RCC 7860 (cell line): ENCODE measurements around the gene BDP1.
A peak's percentile ranks its signal among the peaks of the same experiment; 100 is the strongest.
"Not testable (repeated sequence)": the region's sequence is repeated elsewhere in the genome, so short reads cannot be mapped to it uniquely, and the experiment has no call there.

ENCODE experiments used
- DNase-seq: peaks from one replicate; pipeline ENCODE4 v3.0.0-alpha.2; 2015; ENCODE audit warnings: low spot score
- FAIRE-seq: peaks from 2 replicates; lab custom pipeline; 2012; peaks lifted over from hg19 to GRCh38; lab: Jason Lieb, UNC

BDP1 gene

DNA sequence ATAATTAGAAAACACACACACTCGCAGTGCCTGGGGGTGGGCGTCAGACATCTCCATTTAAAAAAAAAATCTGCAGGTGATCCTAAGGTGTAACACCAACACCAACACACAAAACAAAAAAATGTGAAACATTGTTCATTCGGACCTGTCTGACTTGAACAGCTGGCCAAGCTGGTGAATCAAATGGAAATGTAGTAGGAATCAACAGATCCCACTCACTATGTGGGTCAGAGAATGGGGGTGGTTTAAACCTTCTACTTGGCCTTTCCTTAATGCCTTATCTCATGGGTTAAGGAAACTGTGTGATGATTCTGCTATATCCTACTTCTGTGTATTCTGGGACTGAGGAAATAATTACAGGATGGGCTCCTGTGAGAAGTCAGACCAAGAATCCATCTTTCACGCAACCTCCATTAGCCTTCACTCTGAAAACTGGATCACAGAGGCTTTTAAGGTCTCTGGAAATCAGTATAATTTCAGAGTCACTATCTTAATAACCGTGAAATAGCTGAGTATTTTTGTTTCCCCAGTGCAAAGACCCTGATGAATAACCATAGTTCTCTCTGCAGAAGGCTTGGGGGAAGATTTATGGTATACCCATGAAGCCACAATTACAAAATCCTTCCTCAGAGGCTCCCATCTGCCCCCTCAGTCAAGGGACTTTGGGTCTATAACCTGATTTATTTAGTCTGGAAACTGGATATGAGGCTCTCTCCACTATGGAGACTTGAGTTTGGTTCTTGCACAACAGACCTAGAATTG lies 114.5 kb downstream of the BDP1 start:
- FAIRE-seq (no peak), DNase-seq (no peak)

DNA sequence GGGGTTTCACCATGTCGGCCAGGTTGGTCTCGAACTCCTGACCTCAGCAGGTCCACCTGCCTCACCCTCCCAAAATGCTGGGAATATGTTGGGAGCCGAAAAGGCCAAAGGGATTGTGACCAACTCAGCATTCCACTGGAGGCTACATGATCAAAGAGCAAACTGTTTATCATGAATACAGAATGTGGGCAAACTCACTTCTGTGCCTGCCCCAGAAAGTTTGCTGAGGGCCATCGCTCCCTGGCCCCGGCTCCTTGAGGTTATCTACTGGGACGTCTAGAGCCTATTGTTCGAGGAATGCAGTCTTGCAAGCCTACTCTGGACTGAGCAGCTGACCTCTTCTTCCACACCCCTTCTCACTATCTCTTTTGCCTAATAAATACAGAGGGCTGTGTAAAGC lies 116.4 kb downstream of the BDP1 start:
- FAIRE-seq, DNase-seq: not testable (repeated sequence)

DNA sequence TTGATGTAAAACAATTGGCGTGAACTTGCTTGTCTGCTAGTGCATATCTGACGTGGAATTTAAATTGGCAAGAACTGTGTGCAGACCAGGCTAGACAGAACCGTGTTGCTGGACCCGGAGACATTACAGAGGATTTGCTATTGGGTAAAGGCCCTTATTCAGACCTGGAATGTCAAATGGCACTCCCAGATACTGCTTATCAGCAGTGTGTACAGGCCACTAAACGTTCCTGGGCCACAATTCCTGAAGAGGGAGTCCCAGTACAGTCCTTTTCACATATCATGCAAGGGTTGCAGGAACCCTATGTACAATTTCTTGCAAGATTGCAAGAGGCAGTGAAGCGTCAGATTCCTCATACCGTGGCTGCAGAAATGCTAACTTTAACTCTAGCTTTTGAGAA lies 118.1 kb downstream of the BDP1 start:
- DNase-seq (no peak), FAIRE-seq (no peak)

DNA sequence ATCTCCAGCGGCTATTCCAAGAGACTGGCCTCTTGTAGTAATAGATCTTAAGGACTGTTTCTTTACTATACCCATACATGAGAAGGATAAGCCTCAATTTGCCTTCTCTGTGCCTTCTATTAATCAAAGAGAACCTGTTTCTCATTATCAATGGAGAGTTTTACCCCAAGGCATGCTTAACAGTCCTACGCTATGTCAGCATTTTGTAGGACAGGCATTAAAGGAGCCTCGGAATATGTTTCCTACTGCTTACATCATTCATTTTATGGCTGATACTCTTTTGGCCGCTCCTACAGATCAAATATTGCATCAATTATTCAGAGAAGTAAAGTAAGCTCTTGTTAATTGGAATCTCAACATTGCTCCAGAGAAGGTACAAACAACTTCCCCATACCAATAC lies 120.1 kb downstream of the BDP1 start:
- not testable (repeated sequence) for FAIRE-seq, DNase-seq

DNA sequence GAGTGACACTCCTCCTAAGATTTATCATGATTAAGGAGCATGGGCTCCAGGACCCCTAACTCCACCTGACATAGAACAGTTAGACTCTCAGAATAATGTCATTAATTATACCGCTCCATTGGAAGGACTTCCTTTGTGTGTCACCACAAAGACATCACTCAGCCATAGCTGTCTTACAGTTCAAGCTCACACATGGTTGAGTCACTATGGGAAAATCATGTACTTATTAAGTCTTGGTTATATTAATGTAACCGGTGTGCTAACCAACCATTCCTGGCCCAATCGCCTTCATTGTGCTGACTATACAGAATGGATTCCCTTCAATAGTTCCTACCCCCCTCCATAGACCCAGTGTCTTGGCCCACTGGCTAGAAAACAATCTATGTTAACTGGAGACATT lies 120.8 kb downstream of the BDP1 start:
- FAIRE-seq (no peak), DNase-seq (peak; percentile 16)

DNA sequence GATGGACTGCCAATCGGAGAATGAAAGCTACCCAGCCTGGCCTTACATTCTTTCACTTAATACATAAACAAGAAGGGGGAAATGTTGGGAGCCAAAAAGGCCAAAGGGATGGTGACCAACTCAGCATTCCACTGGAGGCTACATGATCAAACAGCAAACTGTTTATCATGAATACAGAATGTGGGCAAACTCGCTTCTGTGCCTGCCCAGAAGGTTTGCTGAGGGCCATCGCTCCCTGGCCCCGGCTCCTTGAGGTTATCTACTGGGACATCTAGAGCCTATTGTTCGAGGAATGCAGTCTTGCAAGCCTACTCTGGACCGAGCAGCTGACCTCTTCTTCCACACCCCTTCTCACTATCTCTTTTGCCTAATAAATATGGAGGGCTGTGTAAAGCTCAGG lies 122.4 kb downstream of the BDP1 start:
- not testable (repeated sequence) for FAIRE-seq, DNase-seq

DNA sequence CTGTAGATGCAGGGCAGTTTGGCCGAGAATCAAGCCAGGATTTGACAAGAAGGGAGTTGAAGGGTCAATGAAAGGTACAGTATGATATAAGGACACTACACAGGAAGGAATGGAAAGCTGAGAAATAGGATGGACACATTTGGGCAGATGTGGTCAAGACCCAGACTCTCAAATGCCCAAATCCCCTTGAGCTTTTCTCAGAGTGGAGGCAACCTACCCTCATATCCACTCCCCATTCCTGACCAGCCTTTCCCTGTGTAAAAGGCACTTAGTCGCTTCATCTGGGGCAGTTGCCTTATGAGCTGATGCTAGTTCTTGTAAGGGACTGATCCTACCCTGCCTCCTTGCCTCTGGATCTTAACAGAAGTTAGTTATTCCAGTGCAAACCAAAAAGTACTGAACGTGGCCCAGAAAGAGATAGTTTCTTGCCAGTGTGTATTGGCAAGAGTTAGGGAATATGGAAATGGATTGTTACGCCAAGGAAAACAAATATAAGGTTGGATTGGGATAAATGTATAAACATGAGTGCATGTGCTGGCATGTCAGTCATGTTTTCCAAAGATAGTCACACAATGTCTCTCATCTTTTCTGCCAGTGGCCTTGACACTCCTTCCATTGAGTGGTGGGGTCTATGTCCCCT lies 127.6 kb downstream of the BDP1 start:
- no peak for DNase-seq
- no peak for FAIRE-seq

DNA sequence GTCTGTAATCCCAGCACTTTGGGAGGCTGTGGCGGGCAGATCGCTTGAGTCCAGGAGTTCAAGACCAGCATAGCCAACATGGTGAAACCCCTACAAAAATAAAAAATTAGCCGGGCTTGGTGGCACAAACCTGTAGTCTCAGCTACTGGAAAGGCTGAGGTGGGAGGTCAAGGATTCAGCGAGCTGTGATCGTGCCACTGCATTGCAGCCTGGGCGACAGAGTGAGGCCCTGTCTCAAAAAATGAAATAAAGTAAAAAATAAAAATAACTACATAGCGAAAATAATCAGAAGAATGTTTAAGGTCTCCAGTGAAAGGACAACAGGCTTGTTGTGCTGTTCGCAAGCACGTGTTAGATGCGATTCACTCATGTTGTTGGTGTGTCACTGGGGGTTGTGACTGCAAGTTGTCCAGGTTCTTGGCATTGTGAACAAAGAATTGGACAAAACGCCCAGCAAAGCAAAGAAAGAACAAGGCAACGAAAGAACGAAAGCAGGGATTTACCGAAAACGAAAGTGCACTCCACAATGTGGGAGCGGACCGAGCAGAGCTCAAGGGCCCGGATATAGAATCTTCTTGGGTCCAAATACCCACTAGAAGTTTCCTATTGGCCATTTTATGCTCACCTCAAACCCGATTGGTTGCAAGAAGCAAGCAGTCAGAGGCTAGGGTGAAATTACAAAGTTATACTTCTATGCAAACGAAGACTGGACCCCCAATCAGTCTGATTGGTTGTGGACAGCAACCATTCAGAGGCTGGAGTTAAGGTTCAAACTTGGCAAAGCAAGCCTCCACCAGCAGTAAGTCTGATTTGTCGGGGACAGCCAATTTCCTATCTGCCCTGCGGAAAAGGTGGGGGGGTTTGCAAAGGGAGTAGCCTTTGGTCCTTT lies 130.8 kb downstream of the BDP1 start:
- DNase-seq (no peak), FAIRE-seq (no peak)

DNA sequence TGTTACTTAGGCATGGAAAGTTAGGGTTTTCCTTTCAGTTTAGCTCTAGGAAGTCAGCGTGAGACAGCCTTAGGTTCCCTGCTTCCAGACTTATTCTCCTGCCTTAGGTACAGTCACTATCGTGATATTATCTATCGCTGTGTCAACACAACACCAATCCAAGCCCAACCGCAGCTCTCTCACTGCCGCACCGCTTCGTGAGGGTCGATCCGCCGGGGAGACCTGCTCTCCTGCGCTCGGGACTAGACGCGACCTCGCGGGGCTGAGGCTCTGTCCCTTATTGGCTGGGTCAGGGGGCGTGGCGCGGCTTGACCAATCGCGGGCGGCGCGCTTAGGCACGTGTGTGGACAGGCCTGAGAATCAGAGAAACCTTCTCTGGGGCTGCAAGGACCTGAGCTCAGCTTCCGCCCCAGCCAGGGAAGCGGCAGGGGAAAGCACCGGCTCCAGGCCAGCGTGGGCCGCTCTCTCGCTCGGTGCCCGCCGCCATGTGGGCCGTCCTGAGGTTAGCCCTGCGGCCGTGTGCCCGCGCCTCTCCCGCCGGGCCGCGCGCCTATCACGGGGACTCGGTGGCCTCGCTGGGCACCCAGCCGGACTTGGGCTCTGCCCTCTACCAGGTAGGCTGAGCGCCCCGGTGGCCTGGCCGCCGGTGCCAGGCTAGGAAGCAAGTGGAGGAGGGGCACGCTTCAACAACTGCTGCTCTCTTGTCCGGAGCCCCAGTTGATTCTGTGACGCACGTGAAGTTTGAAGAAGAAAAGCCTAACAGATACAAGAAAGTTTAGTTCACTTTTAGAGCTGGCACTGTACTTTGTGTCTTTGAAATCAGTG lies 131.7 kb downstream of the BDP1 start, which contains the start of gene MCCC2:
Gene MCCC2, plus strand, starts transcription at position 400 of the 825 bp plus-strand sequence. Its CDS starts 86 bp downstream, at position 486.
- FAIRE-seq (no peak), DNase-seq (peak; percentile 79)

DNA sequence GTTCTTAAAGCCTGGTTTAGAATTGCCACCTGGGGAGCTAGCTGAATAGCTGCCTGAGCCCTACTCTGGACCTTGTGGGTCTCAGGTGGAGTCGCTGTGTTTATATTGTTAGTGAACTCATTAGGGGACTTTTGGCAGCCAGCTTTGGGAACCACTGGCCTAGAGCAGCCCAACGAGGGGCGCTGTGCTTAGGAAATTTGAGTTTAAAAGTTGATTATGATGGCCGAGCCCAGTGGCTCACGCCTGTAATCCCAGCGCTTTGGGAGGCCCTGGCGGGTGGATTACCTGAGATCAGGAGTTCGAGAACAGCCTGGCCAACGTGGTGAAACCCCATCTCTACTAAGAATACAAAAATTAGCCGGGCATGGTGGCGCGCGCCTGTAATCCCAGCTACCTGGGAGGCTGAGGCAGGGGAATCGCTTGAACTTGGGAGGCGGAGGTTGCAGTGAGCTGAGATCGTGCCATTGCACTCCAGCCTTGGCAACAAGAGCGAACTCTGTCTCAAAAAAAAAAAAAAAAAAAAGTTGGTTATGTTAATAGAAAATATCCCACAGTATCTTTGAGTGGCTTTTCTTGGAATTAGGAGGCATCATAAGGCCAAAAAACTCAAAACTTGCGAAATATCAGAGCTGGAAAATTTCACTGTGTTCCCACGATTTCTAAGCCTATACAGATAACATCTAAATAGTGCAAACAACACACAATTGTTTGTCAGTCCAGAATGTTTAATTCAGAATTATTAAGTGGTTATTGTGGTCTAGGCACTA lies 132.5 kb downstream of the BDP1 start:
- no peak for FAIRE-seq

DNA sequence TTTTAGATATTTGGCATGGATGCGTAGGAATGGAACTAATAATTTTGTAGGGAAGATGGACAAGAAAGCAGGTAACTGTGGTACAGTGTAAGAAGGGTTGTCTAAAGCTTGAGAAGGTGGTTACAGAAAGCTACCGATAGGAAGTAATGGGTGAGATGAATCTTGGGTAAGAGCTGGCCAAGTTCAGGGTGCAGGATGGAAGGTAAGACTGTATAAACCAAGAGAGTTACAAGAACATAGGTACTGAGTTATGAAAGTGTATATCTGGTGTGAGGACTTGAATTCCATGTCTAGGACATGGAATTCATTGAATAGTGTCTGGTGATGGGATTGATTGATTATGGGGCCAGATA lies 133.1 kb downstream of the BDP1 start:
- DNase-seq, result no peak

More for the DNA sequence above, 132.5 kb downstream of the BDP1 start:
- DNase-seq, result no peak

DNA sequence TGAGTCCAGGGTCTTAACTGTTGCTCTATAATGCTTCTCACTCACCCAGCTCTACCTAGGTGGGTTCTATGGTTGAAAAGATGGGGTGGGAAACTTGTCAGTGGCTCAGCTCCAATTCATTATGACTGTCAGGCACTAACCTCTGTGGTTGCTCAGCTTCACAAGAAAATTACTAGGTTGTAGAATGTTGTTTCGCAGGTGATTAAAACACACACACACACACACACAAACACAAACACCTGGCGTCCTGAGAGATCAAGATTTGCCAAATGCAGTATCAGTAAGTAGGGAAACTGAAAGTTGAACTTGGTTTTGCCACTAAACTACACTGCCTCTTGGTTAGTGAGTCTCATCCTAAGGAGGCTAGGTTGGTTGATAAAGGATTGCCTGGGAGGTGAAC lies 134.5 kb downstream of the BDP1 start:
- no peak for FAIRE-seq
- no peak for DNase-seq

More for the DNA sequence above, 133.1 kb downstream of the BDP1 start:
- no peak for FAIRE-seq

DNA sequence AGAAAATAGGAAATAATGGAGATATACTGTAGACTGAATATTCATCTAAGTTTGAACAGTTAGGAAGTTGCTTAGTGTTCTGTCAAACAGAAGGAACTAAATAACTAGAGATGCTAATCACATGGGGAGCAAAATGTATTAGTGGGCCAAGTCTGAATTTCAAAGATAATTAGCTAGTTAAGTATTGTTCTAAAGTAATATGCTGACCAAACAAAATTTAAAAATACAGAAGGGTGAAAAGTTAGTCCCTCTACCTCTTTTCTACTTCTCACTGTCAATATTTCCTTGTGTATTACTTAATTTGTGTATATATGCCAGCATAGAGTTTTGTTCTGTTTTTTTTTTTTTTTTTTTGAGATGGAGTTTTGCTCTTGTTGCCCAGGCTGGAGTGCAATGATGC lies 135.6 kb downstream of the BDP1 start:
- FAIRE-seq, result no peak

DNA sequence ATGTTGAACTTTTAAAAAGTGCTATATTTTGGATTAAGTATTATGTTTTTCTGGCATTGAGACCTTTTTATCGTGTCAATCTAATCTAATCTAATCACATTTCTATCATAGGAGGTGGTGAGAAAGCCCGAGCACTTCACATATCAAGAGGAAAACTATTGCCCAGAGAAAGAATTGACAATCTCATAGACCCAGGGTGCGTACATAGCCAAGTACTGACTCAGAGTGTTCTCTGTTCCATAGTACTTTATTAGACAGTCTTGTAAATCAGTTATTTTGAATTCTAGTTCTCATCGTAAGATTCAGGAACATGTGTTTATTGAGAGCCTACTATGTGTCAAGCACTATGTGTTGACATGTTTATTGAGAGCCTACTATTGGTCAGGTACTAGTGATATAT lies 140.7 kb downstream of the BDP1 start:
- DNase-seq, result no peak
- no peak for FAIRE-seq

More for the DNA sequence above, 135.6 kb downstream of the BDP1 start:
- no peak for DNase-seq

DNA sequence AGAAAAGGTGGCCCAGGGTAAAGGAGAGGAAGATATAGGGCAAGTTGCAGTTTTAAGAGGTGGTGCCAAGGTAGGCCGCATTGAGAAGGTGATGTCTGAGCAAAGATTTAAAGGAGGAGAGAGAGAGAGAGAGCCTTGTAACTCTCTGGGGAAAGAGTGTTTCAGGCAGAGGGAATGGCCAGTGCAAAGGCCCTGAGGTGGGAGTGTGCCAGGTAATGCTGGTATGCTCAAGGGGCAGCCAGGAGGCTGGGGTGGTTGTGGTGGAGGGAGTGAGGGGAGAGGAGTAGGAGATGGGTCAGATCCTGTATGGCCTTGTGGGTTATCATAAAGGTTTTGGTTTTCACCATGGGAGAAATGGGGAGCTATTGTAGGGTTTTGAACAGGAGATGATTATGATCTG lies 141.6 kb downstream of the BDP1 start:
- FAIRE-seq (no peak), DNase-seq (no peak)

DNA sequence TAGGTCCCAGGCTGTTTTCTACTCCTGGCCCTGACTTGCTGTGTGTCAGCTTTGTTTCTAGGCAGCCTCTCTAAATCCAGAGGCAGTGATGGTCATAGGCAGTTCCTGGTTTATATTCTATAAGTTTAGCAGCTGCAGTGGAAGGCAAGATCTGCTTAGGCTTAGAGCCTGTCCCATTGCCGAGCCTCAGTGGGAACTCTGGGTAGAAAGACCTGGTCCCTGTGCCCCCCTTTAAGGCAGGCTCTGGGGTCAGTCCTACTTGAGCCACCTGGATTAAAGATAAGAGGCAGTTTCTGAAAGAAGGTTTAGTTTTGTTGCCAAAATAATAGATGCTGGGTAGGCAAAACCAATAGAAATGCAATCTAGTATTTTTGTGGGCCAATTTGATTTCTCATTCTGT lies 145.3 kb downstream of the BDP1 start:
- DNase-seq, result no peak
- FAIRE-seq, result no peak

DNA sequence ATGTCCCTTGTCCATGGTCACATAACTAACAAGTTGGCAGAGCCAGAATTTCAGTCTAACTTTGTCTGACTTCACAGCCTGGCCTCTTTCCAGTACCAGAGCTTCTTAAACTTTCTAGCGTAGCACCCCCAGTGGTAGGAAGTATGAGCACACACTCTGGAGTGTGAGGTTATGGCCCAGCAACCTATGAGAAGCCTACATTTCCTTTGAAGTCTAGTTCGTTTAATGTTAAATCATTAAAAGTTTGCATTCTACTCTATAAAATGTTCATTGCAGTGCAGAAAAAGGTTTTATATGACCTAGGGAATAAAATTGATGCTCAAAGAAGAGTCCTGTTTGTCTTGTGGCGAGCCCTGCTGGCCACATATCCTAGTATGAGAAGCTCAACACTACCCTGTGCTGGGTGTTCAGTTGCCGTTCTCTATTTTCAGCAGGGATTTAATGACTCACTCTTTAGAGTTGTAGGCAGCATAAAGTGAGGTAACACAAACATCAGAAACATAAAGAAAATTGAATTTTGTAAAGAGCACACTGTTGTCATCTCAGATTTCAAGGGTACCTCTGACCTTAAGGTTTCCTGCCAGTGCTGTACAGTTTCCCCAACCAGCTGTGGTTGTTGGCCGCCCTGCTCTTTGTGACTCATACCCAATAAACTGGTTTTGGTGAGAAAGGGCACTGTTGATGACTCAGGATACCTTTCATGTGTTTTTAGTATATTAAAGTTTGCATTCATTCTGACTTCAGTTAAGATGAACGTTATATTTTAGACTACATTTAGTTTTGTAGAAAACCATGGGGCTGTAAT lies 146.0 kb downstream of the BDP1 start:
- DNase-seq (peak; percentile 62), FAIRE-seq (peak; percentile 73)

DNA sequence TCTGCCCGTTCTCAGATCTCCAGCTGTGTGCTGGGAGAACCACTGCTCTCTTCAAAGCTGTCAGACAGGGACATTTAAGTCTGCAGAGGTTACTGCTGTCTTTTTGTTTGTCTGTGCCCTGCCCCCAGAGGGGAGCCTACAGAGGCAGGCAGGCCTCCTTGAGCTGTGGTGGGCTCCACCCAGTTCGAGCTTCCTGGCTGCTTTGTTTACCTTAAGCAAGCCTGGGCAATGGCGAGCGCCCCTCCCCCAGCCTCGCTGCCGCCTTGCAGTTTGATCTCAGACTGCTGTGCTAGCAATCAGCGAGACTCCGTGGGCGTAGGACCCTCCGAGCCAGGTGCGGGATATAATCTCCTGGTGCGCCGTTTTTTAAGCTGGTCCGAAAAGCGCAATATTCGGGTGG lies 154.5 kb downstream of the BDP1 start:
- DNase-seq, FAIRE-seq: not testable (repeated sequence)

DNA sequence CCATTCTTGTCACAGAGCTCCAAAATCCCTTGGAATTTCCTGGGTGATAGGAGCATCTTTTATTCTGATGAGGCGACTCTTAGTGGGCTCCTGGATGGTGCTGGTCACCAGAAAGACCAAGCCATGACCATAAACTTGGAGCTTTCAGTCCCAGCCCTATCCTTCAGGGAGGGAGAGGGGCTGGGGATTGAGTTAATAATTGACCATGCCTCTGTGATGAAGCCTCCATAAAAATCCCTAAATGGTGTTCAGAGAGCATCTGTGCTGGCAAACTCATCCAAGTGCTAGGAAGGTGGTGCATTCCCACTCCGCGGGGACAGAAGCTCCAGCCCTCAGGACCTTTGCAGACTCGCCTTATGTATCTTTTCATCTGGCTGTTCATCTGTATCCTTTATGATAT lies 160.4 kb downstream of the BDP1 start:
- no peak for FAIRE-seq
- DNase-seq, result no peak
